ENCODE results near the gene CHN2.

The CHN2 gene

DNA sequence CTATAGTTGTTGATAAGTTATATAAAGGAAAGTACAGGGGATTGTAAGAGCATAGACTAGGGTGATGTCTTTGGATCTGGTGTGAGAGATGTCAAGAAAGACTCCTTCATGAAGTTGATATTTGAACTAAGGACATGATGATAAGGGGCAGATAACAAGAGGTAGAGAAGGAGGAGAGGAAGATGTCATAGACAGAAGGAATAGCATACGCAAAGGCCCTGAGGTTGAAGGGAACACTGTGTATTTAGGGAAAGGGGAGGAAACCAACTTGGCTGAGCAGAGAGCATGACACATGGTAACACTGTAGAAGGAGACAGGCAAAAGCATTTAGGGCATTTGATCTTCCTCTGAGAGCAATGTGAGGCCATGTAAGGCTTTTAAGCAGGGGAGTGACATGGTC, 170.8 kb downstream of the CHN2 start:
- TF ChIP-seq SIN3A (IDR thresholded peaks at IDR 0.05; ENCODE audit: borderline replicate concordance, insufficient read depth, low read length) (no peak), POLR2AphosphoS5 (IDR thresholded peaks at IDR 0.05; ENCODE audit: low read depth, low read length) (no peak), FOXP2 (optimal IDR thresholded peaks at IDR 0.05; ENCODE audit: borderline replicate concordance, extremely low read depth, extremely low read length, insufficient read depth) (no peak), TAF1 (IDR thresholded peaks at IDR 0.05; ENCODE audit: borderline replicate concordance, insufficient read depth, low read length) (no peak)

DNA sequence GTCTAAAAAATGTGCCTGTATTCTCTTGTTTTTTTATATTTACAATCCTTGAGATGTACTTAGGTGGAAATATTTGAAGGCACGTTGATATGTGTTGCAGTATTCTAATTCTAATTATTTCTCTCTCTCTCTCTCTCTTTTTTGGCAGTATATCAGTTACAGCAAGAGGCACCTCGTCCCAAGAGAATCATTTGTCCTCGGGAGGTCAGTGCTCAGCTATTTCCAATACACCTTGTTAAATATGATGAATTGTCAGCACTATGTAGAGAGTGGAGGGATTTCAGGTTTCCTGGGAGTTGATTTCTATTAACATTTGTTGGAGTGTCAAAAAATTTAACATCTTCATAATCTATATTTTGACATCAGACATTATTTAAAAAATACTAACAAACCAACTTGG, 173.2 kb downstream of the CHN2 start:
- TF ChIP-seq SIN3A (IDR thresholded peaks at IDR 0.05; ENCODE audit: borderline replicate concordance, insufficient read depth, low read length) (no peak), FOXP2 (optimal IDR thresholded peaks at IDR 0.05; ENCODE audit: borderline replicate concordance, extremely low read depth, extremely low read length, insufficient read depth) (no peak)

DNA sequence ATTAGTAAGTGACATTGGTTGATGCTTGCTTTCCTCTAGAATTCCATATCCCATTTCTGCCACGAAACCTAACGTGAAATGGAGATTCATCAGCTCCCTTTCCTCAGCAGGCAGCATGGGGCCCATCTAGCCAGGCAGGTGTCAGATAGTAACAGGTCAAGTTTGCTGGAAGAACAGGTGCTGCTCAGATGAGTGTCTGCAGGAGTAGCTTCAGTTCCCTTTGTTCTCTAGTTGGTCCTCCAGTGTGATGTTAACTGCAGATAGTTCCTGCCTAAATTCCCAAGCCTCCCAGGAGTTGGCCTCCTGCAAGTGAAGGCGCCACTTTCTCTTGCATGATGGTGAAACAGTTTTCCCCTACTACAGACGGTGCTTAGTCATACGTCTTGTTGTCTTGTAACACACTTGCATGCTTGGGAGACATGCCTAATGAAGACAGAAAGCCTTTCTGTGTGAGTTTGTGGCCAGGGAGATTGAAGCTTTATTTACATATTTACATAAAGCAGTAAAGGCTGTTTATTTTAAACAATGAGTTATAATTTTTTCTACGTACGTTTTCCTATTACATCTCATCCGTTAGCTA, 175.4 kb downstream of the CHN2 start:
- TF ChIP-seq, protein P1, sequence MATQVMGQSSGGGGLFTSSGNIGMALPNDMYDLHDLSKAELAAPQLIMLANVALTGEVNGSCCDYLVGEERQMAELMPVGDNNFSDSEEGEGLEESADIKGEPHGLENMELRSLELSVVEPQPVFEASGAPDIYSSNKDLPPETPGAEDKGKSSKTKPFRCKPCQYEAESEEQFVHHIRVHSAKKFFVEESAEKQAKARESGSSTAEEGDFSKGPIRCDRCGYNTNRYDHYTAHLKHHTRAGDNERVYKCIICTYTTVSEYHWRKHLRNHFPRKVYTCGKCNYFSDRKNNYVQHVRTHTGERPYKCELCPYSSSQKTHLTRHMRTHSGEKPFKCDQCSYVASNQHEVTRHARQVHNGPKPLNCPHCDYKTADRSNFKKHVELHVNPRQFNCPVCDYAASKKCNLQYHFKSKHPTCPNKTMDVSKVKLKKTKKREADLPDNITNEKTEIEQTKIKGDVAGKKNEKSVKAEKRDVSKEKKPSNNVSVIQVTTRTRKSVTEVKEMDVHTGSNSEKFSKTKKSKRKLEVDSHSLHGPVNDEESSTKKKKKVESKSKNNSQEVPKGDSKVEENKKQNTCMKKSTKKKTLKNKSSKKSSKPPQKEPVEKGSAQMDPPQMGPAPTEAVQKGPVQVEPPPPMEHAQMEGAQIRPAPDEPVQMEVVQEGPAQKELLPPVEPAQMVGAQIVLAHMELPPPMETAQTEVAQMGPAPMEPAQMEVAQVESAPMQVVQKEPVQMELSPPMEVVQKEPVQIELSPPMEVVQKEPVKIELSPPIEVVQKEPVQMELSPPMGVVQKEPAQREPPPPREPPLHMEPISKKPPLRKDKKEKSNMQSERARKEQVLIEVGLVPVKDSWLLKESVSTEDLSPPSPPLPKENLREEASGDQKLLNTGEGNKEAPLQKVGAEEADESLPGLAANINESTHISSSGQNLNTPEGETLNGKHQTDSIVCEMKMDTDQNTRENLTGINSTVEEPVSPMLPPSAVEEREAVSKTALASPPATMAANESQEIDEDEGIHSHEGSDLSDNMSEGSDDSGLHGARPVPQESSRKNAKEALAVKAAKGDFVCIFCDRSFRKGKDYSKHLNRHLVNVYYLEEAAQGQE (IDR thresholded peaks at IDR 0.05; ENCODE audit: insufficient read depth in 1 of 2, low read depth in 2 of 2, low read length in 2 of 2): no peak
- TF ChIP-seq SIN3A (IDR thresholded peaks at IDR 0.05; ENCODE audit: borderline replicate concordance, insufficient read depth, low read length): no peak
- no peak for TF ChIP-seq FOXP2 (optimal IDR thresholded peaks at IDR 0.05; ENCODE audit: borderline replicate concordance, extremely low read depth, extremely low read length, insufficient read depth)
- TF ChIP-seq TAF1 (IDR thresholded peaks at IDR 0.05; ENCODE audit: borderline replicate concordance, insufficient read depth, low read length): no peak
- TF ChIP-seq POLR2AphosphoS5 (IDR thresholded peaks at IDR 0.05; ENCODE audit: low read depth, low read length): no peak

DNA sequence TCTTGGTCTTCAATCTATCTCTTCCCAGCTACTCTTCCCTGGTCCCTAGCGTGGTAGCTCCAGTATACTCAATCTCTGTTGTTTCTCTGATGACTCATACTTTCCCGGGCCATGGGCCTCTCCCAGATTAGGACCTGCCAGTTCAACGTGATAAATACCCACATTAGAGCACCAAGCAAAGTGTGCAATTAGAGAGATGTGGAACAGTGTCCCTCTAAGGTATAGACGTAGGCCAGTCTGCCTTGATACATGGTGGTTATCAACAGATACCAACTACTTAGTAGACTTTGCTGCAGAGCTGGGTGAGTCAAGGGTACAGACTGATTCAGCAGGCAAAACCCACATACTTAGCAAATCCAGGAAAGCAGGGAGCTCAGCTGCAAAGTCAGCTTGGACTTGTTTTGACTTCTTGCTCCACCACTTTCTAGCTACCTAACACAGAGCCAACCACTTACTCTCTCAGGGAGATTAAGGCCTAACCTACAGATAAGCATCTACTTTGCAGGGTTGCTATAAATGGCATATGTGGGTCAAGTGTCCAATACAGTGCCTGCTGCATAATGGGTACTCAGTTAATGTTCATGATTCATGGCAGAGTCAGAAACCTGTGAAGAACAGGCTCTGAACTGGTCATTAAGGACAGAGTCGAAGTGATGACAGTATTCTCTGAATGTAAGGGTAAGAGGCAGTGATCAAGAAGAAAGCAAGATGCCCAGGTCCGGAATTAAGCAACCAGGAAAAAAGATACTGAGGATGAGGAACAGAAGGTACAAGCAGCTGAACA, 176.1 kb downstream of the CHN2 start:
- TF ChIP-seq FOXP2 (optimal IDR thresholded peaks at IDR 0.05; ENCODE audit: borderline replicate concordance, extremely low read depth, extremely low read length, insufficient read depth) (no peak), TAF1 (IDR thresholded peaks at IDR 0.05; ENCODE audit: borderline replicate concordance, insufficient read depth, low read length) (no peak), POLR2AphosphoS5 (IDR thresholded peaks at IDR 0.05; ENCODE audit: low read depth, low read length) (no peak), SIN3A (IDR thresholded peaks at IDR 0.05; ENCODE audit: borderline replicate concordance, insufficient read depth, low read length) (no peak)
- TF ChIP-seq, protein P1 (IDR thresholded peaks at IDR 0.05; ENCODE audit: insufficient read depth in 1 of 2, low read depth in 2 of 2, low read length in 2 of 2): no peak

DNA sequence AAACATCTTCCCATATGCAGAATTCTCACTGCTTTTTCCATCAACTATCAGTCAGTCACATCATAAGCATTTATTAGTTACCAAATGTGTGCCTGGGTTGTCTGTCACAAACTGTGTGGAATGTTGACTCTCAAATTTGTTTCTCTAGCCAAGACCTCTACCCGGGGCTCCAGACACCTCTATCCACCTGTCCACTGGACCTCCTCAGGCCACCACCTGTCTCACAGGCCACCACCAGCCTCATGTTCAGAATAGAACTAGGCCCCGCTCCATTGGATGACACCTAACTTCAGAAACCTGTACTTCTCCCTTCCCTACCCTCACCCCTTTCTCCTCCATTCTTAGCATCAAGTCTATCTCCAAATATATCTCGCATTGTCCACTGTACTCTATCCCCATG, 176.9 kb downstream of the CHN2 start:
- TF ChIP-seq, protein P1 (IDR thresholded peaks at IDR 0.05; ENCODE audit: insufficient read depth in 1 of 2, low read depth in 2 of 2, low read length in 2 of 2): no peak
- TF ChIP-seq TAF1 (IDR thresholded peaks at IDR 0.05; ENCODE audit: borderline replicate concordance, insufficient read depth, low read length) (no peak), POLR2AphosphoS5 (IDR thresholded peaks at IDR 0.05; ENCODE audit: low read depth, low read length) (no peak), SIN3A (IDR thresholded peaks at IDR 0.05; ENCODE audit: borderline replicate concordance, insufficient read depth, low read length) (no peak)

Measured in PFSK-1 (cell line).